ENCODE data around the gene BLM. TPM values are rescaled to one million over a fixed set of nuclear protein-coding genes. Genes with fewer than 3 reads are reported as not detected.

BLM gene
- total RNA-seq, 1 donor from 2014 or later, result 1.5 TPM

GRCh38 chr15:90836296-90836871 lies 119.2 kb downstream of the BLM start:
- no peaks in the 10 kb centered on the region for H3K27me3 ChIP-seq
- intact Hi-C loops (cut with DNase I), result no loop called here
- H3K4me3 ChIP-seq, result no peak overlapping the region
- no peak for ATAC-seq
- H3K27ac ChIP-seq, result no peak overlapping the region
- TF ChIP-seq CTCF (IDR thresholded peaks at IDR 0.05), result no peak
- H3K9me3 ChIP-seq, result no peaks in the 10 kb centered on the region
- H3K4me1 ChIP-seq, result peaks cover 11% of the 10 kb centered on the region
- H3K36me3 ChIP-seq, result no peaks in the 10 kb centered on the region
- DNase-seq, result no peak

- no peaks in the 10 kb centered on the region for H3K36me3 ChIP-seq
- no peak overlapping the region for H3K27ac ChIP-seq
- no peaks in the 10 kb centered on the region for H3K27me3 ChIP-seq
- H3K4me1 ChIP-seq, result peaks cover 11% of the 10 kb centered on the region
- no peak overlapping the region for H3K4me3 ChIP-seq
- TF ChIP-seq CTCF (IDR thresholded peaks at IDR 0.05), result no peak
- no peak for ATAC-seq
- no peak for DNase-seq
- intact Hi-C loops (cut with DNase I), result no loop called here
- no peaks in the 10 kb centered on the region for H3K9me3 ChIP-seq
These were observed 119.9 kb downstream of the BLM start for GRCh38 chr15:90837094-90837493.

GRCh38 chr15:90838139-90838538 lies 121.0 kb downstream of the BLM start:
- no peak for TF ChIP-seq CTCF (IDR thresholded peaks at IDR 0.05)
- peaks cover 8% of the 10 kb centered on the region for H3K4me1 ChIP-seq
- no peak overlapping the region for H3K4me3 ChIP-seq
- H3K9me3 ChIP-seq, result no peaks in the 10 kb centered on the region
- intact Hi-C loops (cut with DNase I), result no loop called here
- DNase-seq (no peak), ATAC-seq (peak; percentile 47)
- H3K27me3 ChIP-seq, result no peaks in the 10 kb centered on the region
- no peaks in the 10 kb centered on the region for H3K36me3 ChIP-seq
- H3K27ac ChIP-seq, result no peak overlapping the region

GRCh38 chr15:90838544-90838943 lies 121.4 kb downstream of the BLM start:
- intact Hi-C loops (cut with DNase I), result no loop called here
- Histone ChIP-seq H3K27ac (no peak overlapping the region), H3K4me1 (peaks cover 8% of the 10 kb centered on the region), H3K36me3 (no peaks in the 10 kb centered on the region), H3K9me3 (no peaks in the 10 kb centered on the region), H3K4me3 (no peak overlapping the region), H3K27me3 (no peaks in the 10 kb centered on the region)
- TF ChIP-seq CTCF (IDR thresholded peaks at IDR 0.05), result no peak
- no peak for DNase-seq
- ATAC-seq, result no peak

GRCh38 chr15:90839187-90840071 lies 122.3 kb downstream of the BLM start:
- ATAC-seq, result peak; percentile 90
- Histone ChIP-seq H3K4me3 (peak overlapping the region; percentile 23), H3K9me3 (no peaks in the 10 kb centered on the region), H3K36me3 (no peaks in the 10 kb centered on the region), H3K27ac (peak overlapping the region; percentile 82), H3K27me3 (no peaks in the 10 kb centered on the region), H3K4me1 (peaks cover 8% of the 10 kb centered on the region)
- intact Hi-C loops (cut with DNase I), result no loop called here
- peak; percentile 79 for DNase-seq
- TF ChIP-seq CTCF (IDR thresholded peaks at IDR 0.05), result no peak
